ENCODE data around the gene TEAD2. TPM values are rescaled to one million over a fixed set of nuclear protein-coding genes. Genes with fewer than 3 reads are reported as not detected.

TEAD2 gene
- total RNA-seq, 4 donors from 2014 or later = 21.8 to 83.2 (median 48.5) TPM

GRCh38 chr19:49297403-49297802, 64.8 kb downstream of the TEAD2 start:
- no peaks in the 10 kb centered on the region for H3K36me3 ChIP-seq
- H3K4me1 ChIP-seq = no peaks in the 10 kb centered on the region
- no peaks in the 10 kb centered on the region for H3K27me3 ChIP-seq
- no peak overlapping the region for H3K27ac ChIP-seq
- H3K4me3 ChIP-seq = no peak overlapping the region
- intact Hi-C loops (cut with DNase I; ENCODE audit: low total_unique reads) = no loop called here
- DNase-seq = no peak
- H3K9me3 ChIP-seq = no peaks in the 10 kb centered on the region
- TF ChIP-seq POLR2A (IDR thresholded peaks at IDR 0.05) = no peak
- no peak for TF ChIP-seq CTCF (IDR thresholded peaks at IDR 0.05)

GRCh38 chr19:49295208-49295880, 66.9 kb downstream of the TEAD2 start:
- intact Hi-C loops (cut with DNase I; ENCODE audit: low total_unique reads) = no loop called here
- H3K4me3 ChIP-seq = no peak overlapping the region
- no peak for DNase-seq
- no peak for TF ChIP-seq CTCF (IDR thresholded peaks at IDR 0.05)
- H3K27me3 ChIP-seq = no peaks in the 10 kb centered on the region
- H3K27ac ChIP-seq = no peak overlapping the region
- no peaks in the 10 kb centered on the region for H3K9me3 ChIP-seq
- no peaks in the 10 kb centered on the region for H3K36me3 ChIP-seq
- no peaks in the 10 kb centered on the region for H3K4me1 ChIP-seq

GRCh38 chr19:49294401-49294800, 67.8 kb downstream of the TEAD2 start:
- intact Hi-C loops (cut with DNase I; ENCODE audit: low total_unique reads) = no loop called here
- DNase-seq = no peak
- Histone ChIP-seq H3K4me1 (no peaks in the 10 kb centered on the region), H3K36me3 (no peaks in the 10 kb centered on the region), H3K4me3 (no peak overlapping the region), H3K9me3 (no peaks in the 10 kb centered on the region), H3K27ac (no peak overlapping the region), H3K27me3 (no peaks in the 10 kb centered on the region)
- TF ChIP-seq POLR2A (IDR thresholded peaks at IDR 0.05) (no peak), CTCF (IDR thresholded peaks at IDR 0.05) (no peak)

Small RNA genes lying within 50 kb of the gene (microRNA-seq; reads per million reads assigned to microRNA genes)
- not detected for gene MIR4324 (ENCODE audit: borderline microRNAs expressed, borderline replicate concordance)

Small RNA genes lying within 50 kb of the gene (small RNA-seq; reads per million reads assigned to genes)
- gene MIR4324 = not detected

Other genes starting within 250 kb of the TEAD2 start
- gene LIN7B, start 248.0 kb downstream of the TEAD2 start, total RNA-seq = 10 to 100 TPM in 1 of 4 donors, 1 to 10 TPM in 2, not detected in 1; 5.1 to 15.2 (median 5.7) TPM
- gene C19orf73, start 243.3 kb downstream of the TEAD2 start, total RNA-seq = not detected
- gene PPFIA3, start 242.9 kb downstream of the TEAD2 start, total RNA-seq = 1 to 10 TPM in 2 of 4 donors, under 1 TPM in 1, not detected in 1; 0.51 to 8.3 (median 7.4) TPM
- gene HRC, start 207.0 kb downstream of the TEAD2 start, total RNA-seq = 10 to 100 TPM in 1 of 4 donors, 1 to 10 TPM in 2, under 1 TPM in 1; 0.51 to 13.5 (median 6.6) TPM
- gene TRPM4, start 204.6 kb downstream of the TEAD2 start, total RNA-seq = 10 to 100 TPM in 3 of 4 donors, 1 to 10 TPM in 1; 9.7 to 28.7 (median 15.4) TPM
- gene SLC6A16, start 37.2 kb downstream of the TEAD2 start, total RNA-seq = 1 to 10 TPM in 1 of 4 donors, under 1 TPM in 2, not detected in 1; 0.55 to 7.5 (median 0.88) TPM
- 10 to 100 TPM in 1 of 4 donors, 1 to 10 TPM in 3; 4.4 to 11.0 (median 7.8) TPM for gene CD37, start 27.0 kb downstream of the TEAD2 start, total RNA-seq
- 1 to 10 TPM in 1 of 4 donors, not detected in 3; 1.3 TPM for gene DKKL1, start 1.5 kb upstream of the TEAD2 start, total RNA-seq
- under 1 TPM in 1 of 4 donors, not detected in 3; 0.55 TPM for gene KASH5, start 25.8 kb upstream of the TEAD2 start, total RNA-seq
- gene PTH2, start 61.0 kb upstream of the TEAD2 start, total RNA-seq = not detected
- gene GFY, start 63.0 kb upstream of the TEAD2 start, total RNA-seq = not detected
- 1 to 10 TPM in 3 of 4 donors, not detected in 1; 1.3 to 5.6 (median 1.9) TPM for gene SLC17A7, start 79.1 kb upstream of the TEAD2 start, total RNA-seq
- 10 to 100 TPM; 31.2 to 70.2 (median 46.5) TPM for gene PIH1D1, start 89.4 kb upstream of the TEAD2 start, total RNA-seq
- 10 to 100 TPM; 13.5 to 40.8 (median 34.5) TPM for gene ALDH16A1, start 90.8 kb upstream of the TEAD2 start, total RNA-seq
- 10 to 100 TPM in 1 of 4 donors, 1 to 10 TPM in 2, not detected in 1; 3.7 to 19.4 (median 4.1) TPM for gene FLT3LG, start 111.8 kb upstream of the TEAD2 start, total RNA-seq
- gene RPL13A, start 125.2 kb upstream of the TEAD2 start, total RNA-seq = 1,000 to 10,000 TPM; 1,462 to 5,863 (median 3,544) TPM
- gene RPS11, start 134.0 kb upstream of the TEAD2 start, total RNA-seq = over 10,000 TPM in 1 of 4 donors, 1,000 to 10,000 TPM in 3; 2,160 to 10,624 (median 5,235) TPM
- gene FCGRT, start 150.2 kb upstream of the TEAD2 start, total RNA-seq = 100 to 1,000 TPM; 151 to 226 (median 201) TPM
- 10 to 100 TPM; 14.3 to 71.1 (median 41.4) TPM for gene RCN3, start 165.6 kb upstream of the TEAD2 start, total RNA-seq
- 100 to 1,000 TPM in 1 of 4 donors, 10 to 100 TPM in 3; 29.0 to 347 (median 65.4) TPM for gene NOSIP, start 218.1 kb upstream of the TEAD2 start, total RNA-seq
- gene PRRG2, start 218.9 kb upstream of the TEAD2 start, total RNA-seq = 1 to 10 TPM in 1 of 4 donors, under 1 TPM in 1, not detected in 2; 0.95 to 1.4 TPM
- gene PRR12, start 228.8 kb upstream of the TEAD2 start, total RNA-seq = 10 to 100 TPM in 2 of 4 donors, 1 to 10 TPM in 2; 2.6 to 63.1 (median 8.6) TPM